ENCODE data around the gene MAN2A1.

MAN2A1 gene

GRCh38 chr5:109767184-109767995 is 77.7 kb downstream of the MAN2A1 start (continued):
- no peak for TF ChIP-seq ZNF311 (tag by site-specific recombination; IDR thresholded peaks at IDR 0.05; ENCODE audit: borderline replicate concordance)
- TF ChIP-seq HIC1 (tag by site-specific recombination; IDR thresholded peaks at IDR 0.05) = no peak
- no peak for TF ChIP-seq ZNF133 (tag by site-specific recombination; IDR thresholded peaks at IDR 0.05)
- TF ChIP-seq KLF1 (tag by site-specific recombination; IDR thresholded peaks at IDR 0.05) = no peak

DNA sequence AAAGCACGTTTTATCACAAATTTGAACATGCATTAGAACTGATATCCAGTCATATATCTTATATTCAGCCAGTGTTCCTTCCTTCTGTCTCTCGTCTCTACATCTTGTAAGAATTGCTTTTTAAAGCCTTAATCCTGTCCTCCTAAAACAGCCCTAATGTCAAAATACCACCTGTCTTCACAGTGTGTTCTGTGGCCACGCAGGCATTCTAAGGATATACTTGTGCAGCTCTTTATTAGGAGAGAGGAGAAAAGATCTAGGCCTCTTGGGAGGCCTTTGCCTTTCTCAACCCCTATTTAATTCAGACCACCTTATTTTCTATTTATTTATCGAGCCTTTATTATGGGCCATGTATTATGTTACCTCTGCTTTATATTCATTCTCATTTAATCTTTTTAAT is 78.3 kb downstream of the MAN2A1 start:
- CTCF ChIA-PET = no interaction called here
- peaks cover 3 to 15% of the 10 kb centered on the region in 2 experiments; a peak in 2 of 3 replicates for H3K36me3 ChIP-seq (ENCODE audit: control insufficient read depth in 2 of 2, insufficient read depth in 1 of 2, low read length in 2 of 2)

More for the DNA sequence above, 78.3 kb downstream of the MAN2A1 start:
- Histone ChIP-seq H3K27ac (ENCODE audit: extremely low read depth, low read depth, low read length) (no peak overlapping the region), H3K9me3 (ENCODE audit: control insufficient read depth, insufficient read depth, low read depth, low read length) (no peaks in the 10 kb centered on the region), H3K4me3 (ENCODE audit: low read depth, low read length) (no peak overlapping the region), H3K4me1 (ENCODE audit: control insufficient read depth, insufficient read depth, low read length) (no peaks in the 10 kb centered on the region)
- POLR2A ChIA-PET = no interaction called here
- no peak for TF ChIP-seq ZNF157 (tag by site-specific recombination; IDR thresholded peaks at IDR 0.05)
- TF ChIP-seq TCF7L2 (IDR thresholded peaks at IDR 0.05; ENCODE audit: borderline replicate concordance, low read depth, low read length) = no peak
- no peak for TF ChIP-seq MYNN (tag by site-specific recombination; IDR thresholded peaks at IDR 0.05; ENCODE audit: borderline replicate concordance)
- no peak for TF ChIP-seq ZFHX2 (tag by site-specific recombination; conservative IDR thresholded peaks at IDR 0.05)
- TF ChIP-seq BCL11A (tag by site-specific recombination; IDR thresholded peaks at IDR 0.05; ENCODE audit: low read depth) = no peak
- TF ChIP-seq GFI1B (tag by site-specific recombination; IDR thresholded peaks at IDR 0.05) = no peak
- no peak for TF ChIP-seq HIC1 (tag by site-specific recombination; IDR thresholded peaks at IDR 0.05)
- TF ChIP-seq ZNF433 (tag by site-specific recombination; IDR thresholded peaks at IDR 0.05; ENCODE audit: low read depth) = no peak
- no peak for TF ChIP-seq ZNF629 (tag by site-specific recombination; IDR thresholded peaks at IDR 0.05)
- no peak for TF ChIP-seq ZXDB (tag by site-specific recombination; IDR thresholded peaks at IDR 0.05)
- TF ChIP-seq, protein P1, sequence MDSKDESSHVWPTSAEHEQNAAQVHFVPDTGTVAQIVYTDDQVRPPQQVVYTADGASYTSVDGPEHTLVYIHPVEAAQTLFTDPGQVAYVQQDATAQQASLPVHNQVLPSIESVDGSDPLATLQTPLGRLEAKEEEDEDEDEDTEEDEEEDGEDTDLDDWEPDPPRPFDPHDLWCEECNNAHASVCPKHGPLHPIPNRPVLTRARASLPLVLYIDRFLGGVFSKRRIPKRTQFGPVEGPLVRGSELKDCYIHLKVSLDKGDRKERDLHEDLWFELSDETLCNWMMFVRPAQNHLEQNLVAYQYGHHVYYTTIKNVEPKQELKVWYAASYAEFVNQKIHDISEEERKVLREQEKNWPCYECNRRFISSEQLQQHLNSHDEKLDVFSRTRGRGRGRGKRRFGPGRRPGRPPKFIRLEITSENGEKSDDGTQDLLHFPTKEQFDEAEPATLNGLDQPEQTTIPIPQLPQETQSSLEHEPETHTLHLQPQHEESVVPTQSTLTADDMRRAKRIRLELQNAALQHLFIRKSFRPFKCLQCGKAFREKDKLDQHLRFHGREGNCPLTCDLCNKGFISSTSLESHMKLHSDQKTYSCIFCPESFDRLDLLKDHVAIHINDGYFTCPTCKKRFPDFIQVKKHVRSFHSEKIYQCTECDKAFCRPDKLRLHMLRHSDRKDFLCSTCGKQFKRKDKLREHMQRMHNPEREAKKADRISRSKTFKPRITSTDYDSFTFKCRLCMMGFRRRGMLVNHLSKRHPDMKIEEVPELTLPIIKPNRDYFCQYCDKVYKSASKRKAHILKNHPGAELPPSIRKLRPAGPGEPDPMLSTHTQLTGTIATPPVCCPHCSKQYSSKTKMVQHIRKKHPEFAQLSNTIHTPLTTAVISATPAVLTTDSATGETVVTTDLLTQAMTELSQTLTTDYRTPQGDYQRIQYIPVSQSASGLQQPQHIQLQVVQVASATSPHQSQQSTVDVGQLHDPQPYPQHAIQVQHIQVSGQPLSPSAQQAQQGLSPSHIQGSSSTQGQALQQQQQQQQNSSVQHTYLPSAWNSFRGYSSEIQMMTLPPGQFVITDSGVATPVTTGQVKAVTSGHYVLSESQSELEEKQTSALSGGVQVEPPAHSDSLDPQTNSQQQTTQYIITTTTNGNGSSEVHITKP (tag by site-specific recombination; IDR thresholded peaks at IDR 0.05) = no peak
- TF ChIP-seq SP2 (tag by site-specific recombination; IDR thresholded peaks at IDR 0.05) = no peak
- no peak for TF ChIP-seq ZNF266 (tag by site-specific recombination; IDR thresholded peaks at IDR 0.05; ENCODE audit: low read depth)
- TF ChIP-seq GLI4 (tag by site-specific recombination; IDR thresholded peaks at IDR 0.05) = no peak
- TF ChIP-seq YY1 (tag by site-specific recombination; IDR thresholded peaks at IDR 0.05) = no peak
- TF ChIP-seq KLF7 (tag by site-specific recombination; IDR thresholded peaks at IDR 0.05; ENCODE audit: borderline replicate concordance) = no peak
- TF ChIP-seq SALL2 (tag by site-specific recombination; IDR thresholded peaks at IDR 0.05; ENCODE audit: borderline replicate concordance) = no peak
- TF ChIP-seq ZNF239 (tag by site-specific recombination; IDR thresholded peaks at IDR 0.05) = no peak
